ENCODE measurements around the gene ISLR2.
A peak's percentile ranks its signal among the peaks of the same experiment; 100 is the strongest.
"Not testable (repeated sequence)": the region's sequence is repeated elsewhere in the genome, so short reads cannot be mapped to it uniquely, and the experiment has no call there.

The ISLR2 gene

GRCh38 chr15:74130155-74130848, at the start of gene ISLR2:
ISLR2 (plus strand) TSS chr15:74130586; CDS start chr15:74132755, 2,169 bp downstream.
- no peak for DNase-seq (ENCODE audit: low read depth in 4 of 4, low spot score in 1 of 4)

GRCh38 chr15:74082450-74082849, 47.9 kb upstream of the ISLR2 start, which contains the start of gene GOLGA6A:
GOLGA6A (minus strand) TSS chr15:74082550; CDS start chr15:74082509, 41 bp downstream.
- DNase-seq (ENCODE audit: low read depth in 4 of 4, low spot score in 1 of 4), result not testable (repeated sequence)

GRCh38 chr15:74094567-74094966, 35.8 kb upstream of the ISLR2 start:
- not testable (repeated sequence) for DNase-seq (ENCODE audit: low read depth in 4 of 4, low spot score in 1 of 4)

- not testable (repeated sequence) for DNase-seq (ENCODE audit: low read depth in 4 of 4, low spot score in 1 of 4)
Observed at GRCh38 chr15:74095610-74096009, 34.8 kb upstream of the ISLR2 start.

GRCh38 chr15:74096753-74097474, 33.5 kb upstream of the ISLR2 start:
- DNase-seq (ENCODE audit: low read depth in 4 of 4, low spot score in 1 of 4), result not testable (repeated sequence)

- DNase-seq (ENCODE audit: low read depth in 4 of 4, low spot score in 1 of 4), result peak; percentile 41 to 76 (median 62)
Observed at GRCh38 chr15:74099963-74100733, 30.2 kb upstream of the ISLR2 start.

- no peak for DNase-seq (ENCODE audit: low read depth in 4 of 4, low spot score in 1 of 4)
Observed at GRCh38 chr15:74108111-74108510, 22.3 kb upstream of the ISLR2 start.

- DNase-seq (ENCODE audit: low read depth in 4 of 4, low spot score in 1 of 4), result not testable (repeated sequence)
Observed at GRCh38 chr15:74108611-74109010, 21.8 kb upstream of the ISLR2 start.

- DNase-seq (ENCODE audit: low read depth in 4 of 4, low spot score in 1 of 4), result no peak
Observed at GRCh38 chr15:74109713-74110112, 20.7 kb upstream of the ISLR2 start.

- DNase-seq (ENCODE audit: low read depth in 4 of 4, low spot score in 1 of 4), result no peak
Observed at GRCh38 chr15:74120426-74120825, 10.0 kb upstream of the ISLR2 start.

GRCh38 chr15:74121039-74121438, 9.3 kb upstream of the ISLR2 start:
- DNase-seq (ENCODE audit: low read depth in 4 of 4, low spot score in 1 of 4), result no peak

- no peak for DNase-seq (ENCODE audit: low read depth in 4 of 4, low spot score in 1 of 4)
Observed at GRCh38 chr15:74121858-74122257, 8.5 kb upstream of the ISLR2 start.

GRCh38 chr15:74122403-74123130, 7.8 kb upstream of the ISLR2 start:
- no peak for DNase-seq (ENCODE audit: low read depth in 4 of 4, low spot score in 1 of 4)

- no peak for DNase-seq (ENCODE audit: low read depth in 4 of 4, low spot score in 1 of 4)
Observed at GRCh38 chr15:74123131-74123429, 7.3 kb upstream of the ISLR2 start.

- no peak for DNase-seq (ENCODE audit: low read depth in 4 of 4, low spot score in 1 of 4)
Observed at GRCh38 chr15:74123658-74124057, 6.7 kb upstream of the ISLR2 start.

- no peak for DNase-seq (ENCODE audit: low read depth in 4 of 4, low spot score in 1 of 4)
Observed at GRCh38 chr15:74124196-74124595, 6.2 kb upstream of the ISLR2 start.

GRCh38 chr15:74124759-74125158, 5.6 kb upstream of the ISLR2 start:
- no peak for DNase-seq (ENCODE audit: low read depth in 4 of 4, low spot score in 1 of 4)

- DNase-seq (ENCODE audit: low read depth in 4 of 4, low spot score in 1 of 4), result peak; percentile 73 to 89 (median 84)
Observed at GRCh38 chr15:74127255-74127953, 3.0 kb upstream of the ISLR2 start.

- DNase-seq (ENCODE audit: low read depth in 4 of 4, low spot score in 1 of 4), result no peak
Observed at GRCh38 chr15:74127954-74128784, 2.2 kb upstream of the ISLR2 start.

All from stimulated activated CD4-positive, alpha-beta T cell treated with anti-CD3 and anti-CD28 coated beads, Interleukin-1b, Interleukin-23, amount 100 ng/mL, for 24 hours (primary cell).